GM19035 (cell line): ENCODE results near the gene CXCL17.

Source experiments
- ATAC-seq: cut with Tn5 transposase; IDR thresholded peaks from one replicate; pipeline ENCODE4 v1.9.1; 2021; ENCODE audit not compliant: unreplicated experiment

CXCL17 gene

GRCh38 chr19:42424712-42425131 lies 18.0 kb downstream of the CXCL17 start:
- no peak for ATAC-seq

DNA sequence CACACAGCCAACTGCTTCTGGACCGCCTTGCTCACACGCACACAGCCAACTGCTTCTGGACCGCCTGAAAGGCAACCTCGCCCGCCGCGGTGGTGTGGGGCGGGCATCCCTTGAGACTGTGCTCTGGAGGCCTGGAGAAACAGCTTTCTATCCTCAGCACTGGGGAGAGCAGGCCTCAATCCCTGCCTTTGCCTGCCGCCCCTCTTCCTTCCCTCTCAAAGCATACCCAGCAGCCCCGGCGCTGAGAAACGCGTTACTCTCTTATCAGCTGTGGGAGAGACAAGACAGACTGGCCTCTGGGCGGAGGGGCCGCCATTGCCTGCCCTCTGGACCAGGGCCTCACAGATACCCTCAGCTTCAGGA lies 18.4 kb downstream of the CXCL17 start:
- ATAC-seq: no peak

GRCh38 chr19:42423462-42424344 lies 19.0 kb downstream of the CXCL17 start:
- ATAC-seq: peak; percentile 92

DNA sequence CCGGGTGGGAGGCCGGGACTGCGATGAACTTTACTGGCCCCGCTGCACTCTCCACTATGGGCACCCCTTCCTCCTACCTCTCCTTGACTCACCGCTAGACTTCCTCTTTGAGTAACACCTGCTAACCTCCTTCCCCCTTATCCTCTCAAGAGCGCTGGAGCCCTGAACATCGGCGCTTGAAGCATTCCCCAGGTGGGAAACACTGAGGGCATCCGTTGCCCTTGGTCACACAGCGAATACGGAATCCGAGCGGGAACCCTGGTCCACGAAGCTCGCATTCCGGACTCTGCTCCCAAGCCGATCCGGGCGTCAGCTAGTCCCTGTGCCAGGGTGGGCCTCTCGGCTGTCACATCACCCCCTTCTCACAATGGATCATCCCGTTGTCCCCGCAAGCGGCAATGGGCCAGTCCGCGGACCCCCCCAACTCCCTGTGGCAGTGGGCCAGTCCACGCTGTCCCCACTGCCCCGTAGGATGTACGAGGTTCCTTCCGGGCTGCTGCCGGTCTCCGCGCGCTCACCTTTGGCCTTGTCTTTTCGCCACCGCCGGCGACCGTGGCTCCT lies 19.8 kb downstream of the CXCL17 start:
- peak; percentile 32 for ATAC-seq

- peak; percentile 1 for ATAC-seq
These were observed 20.4 kb downstream of the CXCL17 start for GRCh38 chr19:42422092-42422900.

- ATAC-seq: no peak
These were observed 21.1 kb downstream of the CXCL17 start for GRCh38 chr19:42421591-42422031.

DNA sequence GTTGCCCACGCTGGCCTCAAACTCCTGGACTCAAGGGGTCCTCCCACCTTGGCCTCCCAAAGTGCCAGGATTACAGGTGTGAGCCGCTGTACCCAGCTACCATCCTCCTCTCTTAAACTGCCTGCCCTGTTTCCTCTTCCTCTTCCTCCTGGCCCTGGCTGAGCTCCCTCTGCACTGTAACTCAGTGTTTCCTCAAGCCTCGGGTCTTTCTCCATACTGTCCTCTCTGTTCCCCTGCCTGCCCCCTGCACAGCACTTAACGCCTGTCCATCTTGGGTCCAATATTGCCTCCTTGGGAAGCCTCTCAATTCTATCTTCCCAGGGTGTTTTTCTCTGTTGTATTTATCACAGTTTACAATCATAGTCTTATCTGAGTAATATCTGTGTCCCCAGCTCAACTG lies 21.6 kb downstream of the CXCL17 start:
- ATAC-seq: no peak

- ATAC-seq: no peak
These were observed 22.6 kb downstream of the CXCL17 start for GRCh38 chr19:42420055-42420544.

DNA sequence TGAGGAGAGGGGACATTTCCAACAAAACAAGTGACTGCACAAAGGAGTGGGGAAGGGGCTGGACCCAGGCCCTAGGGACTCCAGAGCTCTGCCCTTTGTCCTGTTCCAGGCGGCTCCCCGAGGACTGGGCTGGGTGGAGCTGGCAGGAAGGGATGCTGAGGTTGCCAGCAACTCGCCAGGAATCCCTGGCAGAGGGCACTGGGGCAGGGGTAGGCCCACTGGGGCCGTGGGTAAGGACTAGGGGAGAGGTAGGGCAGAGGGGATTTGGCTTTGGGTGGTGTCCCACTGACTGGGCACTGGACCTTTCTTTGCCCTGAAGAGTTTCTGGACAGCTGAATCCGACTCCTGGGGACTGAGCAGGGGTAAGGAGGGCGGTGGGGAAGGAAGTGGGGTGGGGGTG lies 23.4 kb downstream of the CXCL17 start:
- no peak for ATAC-seq

DNA sequence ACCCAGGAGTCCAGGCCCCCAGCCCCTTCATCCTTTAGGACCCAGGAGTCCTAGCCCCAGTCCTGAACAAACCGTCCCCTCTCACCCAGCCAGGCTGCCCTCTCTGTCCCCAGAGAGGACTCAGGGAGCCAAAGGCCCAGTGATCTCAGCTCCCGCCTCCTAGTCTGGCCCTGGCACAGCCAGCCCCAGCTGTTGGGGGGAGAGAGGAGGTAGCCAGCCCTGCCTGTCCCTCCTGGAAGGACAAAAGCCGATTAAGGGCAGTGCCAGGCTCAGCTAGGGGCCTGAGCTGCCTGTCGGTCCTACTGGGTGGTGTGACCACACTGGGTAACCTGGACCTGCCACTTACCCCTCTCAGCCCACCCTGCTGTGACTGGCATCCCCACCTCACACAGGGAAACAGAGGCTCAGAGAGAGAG lies 30.1 kb downstream of the CXCL17 start:
- no peak for ATAC-seq

DNA sequence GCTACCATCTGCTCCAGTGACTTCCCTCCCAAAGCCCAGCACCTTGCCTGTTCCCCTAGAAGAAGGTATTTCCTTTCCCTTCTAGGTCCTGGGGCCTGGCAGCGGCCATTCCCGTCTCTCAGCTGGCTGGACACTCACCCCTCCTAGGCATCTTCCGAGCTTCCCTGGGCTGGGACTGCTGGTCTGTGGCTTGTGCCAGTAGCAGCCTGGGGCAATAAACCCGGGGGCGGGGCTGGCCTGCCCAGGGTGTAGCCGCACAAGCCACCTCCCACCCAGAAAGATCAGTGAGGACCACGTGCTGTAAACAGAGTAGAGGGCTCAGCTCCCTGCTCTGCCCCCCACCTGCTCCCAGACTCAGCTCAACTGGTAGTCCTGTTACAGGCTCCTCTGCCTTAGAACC lies 30.5 kb downstream of the CXCL17 start:
- no peak for ATAC-seq

- no peak for ATAC-seq
These were observed 31.1 kb downstream of the CXCL17 start for GRCh38 chr19:42411581-42412178.

DNA sequence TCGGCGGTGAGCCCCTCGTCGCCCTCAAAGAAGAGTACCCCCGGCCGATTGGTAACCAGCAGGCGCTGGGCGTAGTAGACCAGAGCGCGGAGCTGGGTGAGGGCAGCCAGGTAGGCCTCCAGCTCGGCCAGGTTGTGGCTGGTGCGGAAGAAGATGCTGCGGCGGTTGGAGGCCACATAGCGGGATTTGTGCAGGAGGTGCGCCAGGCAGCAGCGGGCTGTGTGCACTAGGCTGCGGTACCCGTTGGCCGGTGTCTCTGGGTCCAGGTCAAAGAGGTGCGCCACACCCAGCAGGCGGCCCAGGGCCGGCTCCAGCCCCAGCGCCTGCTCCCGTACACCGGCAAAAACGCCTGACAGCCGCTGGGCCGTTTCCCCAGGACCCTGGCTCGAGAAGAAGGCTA lies 32.4 kb downstream of the CXCL17 start:
- ATAC-seq: no peak

DNA sequence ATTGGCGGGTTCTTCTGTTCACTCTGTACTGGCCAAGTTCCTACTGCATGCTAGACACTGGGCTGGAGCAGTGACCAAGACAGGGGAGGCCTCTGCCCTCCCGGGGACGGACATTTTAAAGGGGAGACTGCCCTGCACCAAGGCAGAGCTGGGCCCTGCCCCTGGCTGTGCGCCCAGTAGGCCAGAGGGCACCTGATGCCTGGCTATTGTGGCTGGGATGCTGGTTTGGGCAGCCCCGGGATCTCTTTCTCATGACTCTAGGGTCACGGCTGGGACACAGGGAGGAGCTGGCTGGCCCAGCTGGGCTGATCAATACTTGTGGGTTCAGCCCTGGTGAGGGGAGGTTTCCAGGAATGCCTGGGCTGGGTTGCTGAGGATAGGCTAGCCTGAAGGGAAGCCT lies 33.3 kb downstream of the CXCL17 start:
- no peak for ATAC-seq

- ATAC-seq: no peak
These were observed 35.0 kb downstream of the CXCL17 start for GRCh38 chr19:42407816-42408175.

- ATAC-seq: no peak
These were observed 35.5 kb downstream of the CXCL17 start for GRCh38 chr19:42407085-42407815.

DNA sequence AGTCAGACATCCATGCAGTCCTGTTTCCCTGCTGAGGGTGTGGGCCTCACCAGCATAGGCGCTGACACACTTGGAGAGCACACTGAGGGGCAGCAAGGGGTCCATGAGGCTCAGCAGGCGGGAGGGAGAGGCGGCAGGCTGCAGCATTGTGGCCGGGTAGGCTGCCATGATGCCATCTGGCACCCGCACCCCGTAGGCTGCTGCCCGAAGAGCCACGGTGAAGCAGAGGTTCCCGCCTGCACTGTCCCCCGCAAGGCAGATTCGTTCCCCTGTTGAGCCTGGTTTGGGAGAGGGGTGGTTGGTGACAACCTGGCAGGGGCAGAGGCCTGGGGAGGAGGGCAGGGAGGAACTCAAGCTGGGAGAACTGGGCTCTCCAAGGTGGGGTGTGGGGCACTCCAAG lies 36.6 kb downstream of the CXCL17 start:
- ATAC-seq: no peak

- no peak for ATAC-seq
These were observed 39.2 kb downstream of the CXCL17 start for GRCh38 chr19:42403586-42403985.

GRCh38 chr19:42402376-42403116 lies 40.2 kb downstream of the CXCL17 start:
- no peak for ATAC-seq
